Colonic mucosa (tissue), 4 donors: ENCODE measurements around the gene BCAM. TPM values are rescaled to one million over a fixed set of nuclear protein-coding genes. Genes with fewer than 3 reads are reported as not detected.

ENCODE experiments used
- DNase-seq: peaks from one replicate; pipeline ENCODE4 v3.0.0-alpha.2; 2020
- H3K27ac ChIP-seq: fragments of 200-600 bp; one replicate; pipeline ENCODE4 v1.8.0; 2021
- H3K27me3 ChIP-seq: fragments of 200-600 bp; one replicate; pipeline ENCODE4 v1.8.0; 2021
- H3K36me3 ChIP-seq: fragments of 200-600 bp; one replicate; pipeline ENCODE4 v1.8.0; 2021
- H3K4me1 ChIP-seq: fragments of 200-600 bp; one replicate; pipeline ENCODE4 v1.8.0; 2021; ENCODE audit warnings: mild to moderate bottlenecking
- H3K4me3 ChIP-seq: fragments of 200-600 bp; one replicate; pipeline ENCODE4 v1.8.0; 2021
- H3K9ac ChIP-seq, 2 donors: one replicate each; pipeline ENCODE4 v1.7.0; 2013; ENCODE audit warnings: control low read depth in 2 of 2, low read depth in 2 of 2, low read length in 2 of 2
- H3K9me3 ChIP-seq: fragments of 200-600 bp; one replicate; pipeline ENCODE4 v1.8.0; 2021
- intact Hi-C: fragments of 100-400 bp; cut with DNase I; formaldehyde crosslinking; loops from one replicate; pipeline ENCODE4 v1.14.1; 2022
- total RNA-seq, 2 donors: library from RNA; stranded (reverse); fragmentation: NEBNext Ultra II Directional in 1 of 2; extraction: Animal tissue kit (Norgen Biotek cat#: 25700) in 1 of 2; gene quantifications; one replicate each; pipeline ENCODE4 v1.2.1, GENCODE V29; 2021
- TF ChIP-seq, protein P1 (sequence below): fragments of 200-600 bp; IDR thresholded peaks from one replicate; pipeline ENCODE4 v1.8.0; 2022; ENCODE audit warnings: antibody characterized with exemption, mild to moderate bottlenecking
- donor health status: healthy.
- donor health status: DM: no; HTN: no; CAD: no.
- donor health status: DM: no; HTN: no; CAD: no.

The BCAM gene
- total RNA-seq, 2 donors from 2014 or later: 15.1 to 20.7 TPM

DNA sequence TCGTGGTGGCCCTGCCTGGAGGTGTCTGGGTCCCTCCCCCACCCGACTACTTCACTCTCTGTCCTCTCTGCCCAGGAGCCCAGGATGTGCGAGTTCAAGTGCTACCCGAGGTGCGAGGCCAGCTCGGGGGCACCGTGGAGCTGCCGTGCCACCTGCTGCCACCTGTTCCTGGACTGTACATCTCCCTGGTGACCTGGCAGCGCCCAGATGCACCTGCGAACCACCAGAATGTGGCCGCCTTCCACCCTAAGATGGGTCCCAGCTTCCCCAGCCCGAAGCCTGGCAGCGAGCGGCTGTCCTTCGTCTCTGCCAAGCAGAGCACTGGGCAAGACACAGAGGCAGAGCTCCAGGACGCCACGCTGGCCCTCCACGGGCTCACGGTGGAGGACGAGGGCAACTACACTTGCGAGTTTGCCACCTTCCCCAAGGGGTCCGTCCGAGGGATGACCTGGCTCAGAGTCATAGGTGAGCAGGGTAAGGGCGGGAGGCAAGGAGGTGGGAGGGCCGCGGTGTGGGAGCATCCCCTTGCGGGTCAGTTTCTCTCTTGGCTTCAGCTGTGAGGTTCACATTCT lies 56.4 kb downstream of the BCAM start:
- Histone ChIP-seq H3K4me1 (no peaks in the 10 kb centered on the region), H3K36me3 (no peaks in the 10 kb centered on the region)
- no peak for DNase-seq

DNA sequence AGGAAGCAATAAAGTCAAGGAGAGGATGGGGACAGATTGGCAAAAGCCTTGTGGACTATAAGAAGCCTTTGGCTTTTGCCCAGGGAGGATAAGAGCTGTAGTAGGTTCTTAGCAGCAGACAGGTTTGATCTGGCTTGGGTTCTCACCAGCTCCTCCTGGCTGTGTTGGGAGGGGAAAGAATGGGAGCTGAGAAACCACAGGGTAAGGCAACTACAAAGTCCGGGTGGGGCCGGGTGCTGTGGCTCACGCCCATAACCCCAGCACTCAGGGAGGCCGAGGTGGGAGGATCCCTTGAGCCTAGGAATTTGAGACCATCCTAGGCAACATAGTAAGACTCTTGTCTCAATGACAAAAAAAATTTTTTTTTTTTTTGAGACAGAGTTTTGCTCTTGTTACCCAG lies 57.8 kb downstream of the BCAM start:
- Histone ChIP-seq H3K9ac (no peak overlapping the region), H3K27ac (no peak overlapping the region), H3K9me3 (no peaks in the 10 kb centered on the region), H3K4me1 (no peaks in the 10 kb centered on the region), H3K27me3 (no peaks in the 10 kb centered on the region), H3K4me3 (no peak overlapping the region), H3K36me3 (peaks cover 3% of the 10 kb centered on the region)
- intact Hi-C loops: no loop called here
- DNase-seq: peak; percentile 57
- TF ChIP-seq, protein P1, sequence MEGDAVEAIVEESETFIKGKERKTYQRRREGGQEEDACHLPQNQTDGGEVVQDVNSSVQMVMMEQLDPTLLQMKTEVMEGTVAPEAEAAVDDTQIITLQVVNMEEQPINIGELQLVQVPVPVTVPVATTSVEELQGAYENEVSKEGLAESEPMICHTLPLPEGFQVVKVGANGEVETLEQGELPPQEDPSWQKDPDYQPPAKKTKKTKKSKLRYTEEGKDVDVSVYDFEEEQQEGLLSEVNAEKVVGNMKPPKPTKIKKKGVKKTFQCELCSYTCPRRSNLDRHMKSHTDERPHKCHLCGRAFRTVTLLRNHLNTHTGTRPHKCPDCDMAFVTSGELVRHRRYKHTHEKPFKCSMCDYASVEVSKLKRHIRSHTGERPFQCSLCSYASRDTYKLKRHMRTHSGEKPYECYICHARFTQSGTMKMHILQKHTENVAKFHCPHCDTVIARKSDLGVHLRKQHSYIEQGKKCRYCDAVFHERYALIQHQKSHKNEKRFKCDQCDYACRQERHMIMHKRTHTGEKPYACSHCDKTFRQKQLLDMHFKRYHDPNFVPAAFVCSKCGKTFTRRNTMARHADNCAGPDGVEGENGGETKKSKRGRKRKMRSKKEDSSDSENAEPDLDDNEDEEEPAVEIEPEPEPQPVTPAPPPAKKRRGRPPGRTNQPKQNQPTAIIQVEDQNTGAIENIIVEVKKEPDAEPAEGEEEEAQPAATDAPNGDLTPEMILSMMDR: no peak

More for the DNA sequence above, 56.4 kb downstream of the BCAM start:
- TF ChIP-seq, protein P1: no peak
- intact Hi-C loops: no loop called here
- H3K9ac ChIP-seq: no peak overlapping the region
- no peaks in the 10 kb centered on the region for H3K9me3 ChIP-seq
- no peak overlapping the region for H3K27ac ChIP-seq
- H3K27me3 ChIP-seq: no peaks in the 10 kb centered on the region
- H3K4me3 ChIP-seq: no peak overlapping the region

DNA sequence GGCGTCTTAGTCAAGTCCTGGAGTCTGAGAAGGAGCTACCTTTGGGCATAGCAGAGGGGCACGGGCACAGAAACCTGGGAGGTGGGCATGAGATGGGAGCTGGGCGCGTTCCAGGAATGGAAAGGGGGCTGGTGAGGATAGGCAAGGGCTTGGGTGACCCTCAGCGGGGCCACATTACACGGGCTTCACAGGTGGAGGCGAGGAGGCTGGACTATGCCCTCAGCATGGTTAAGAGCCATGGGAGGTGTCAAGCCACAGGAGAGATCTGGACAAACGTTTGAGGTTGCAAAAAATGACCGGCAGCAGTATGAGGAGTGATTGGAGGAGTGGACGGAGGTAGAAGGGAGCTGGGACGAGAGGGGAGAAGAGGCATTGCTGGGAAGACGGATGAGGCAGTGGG lies 58.7 kb downstream of the BCAM start:
- H3K4me3 ChIP-seq: no peak overlapping the region
- H3K9me3 ChIP-seq: no peaks in the 10 kb centered on the region
- no peaks in the 10 kb centered on the region for H3K4me1 ChIP-seq
- TF ChIP-seq, protein P1: no peak
- intact Hi-C loops: no loop called here
- H3K27me3 ChIP-seq: no peaks in the 10 kb centered on the region
- DNase-seq: no peak
- H3K9ac ChIP-seq: no peak overlapping the region
- H3K27ac ChIP-seq: no peak overlapping the region
- H3K36me3 ChIP-seq: peaks cover 12% of the 10 kb centered on the region

DNA sequence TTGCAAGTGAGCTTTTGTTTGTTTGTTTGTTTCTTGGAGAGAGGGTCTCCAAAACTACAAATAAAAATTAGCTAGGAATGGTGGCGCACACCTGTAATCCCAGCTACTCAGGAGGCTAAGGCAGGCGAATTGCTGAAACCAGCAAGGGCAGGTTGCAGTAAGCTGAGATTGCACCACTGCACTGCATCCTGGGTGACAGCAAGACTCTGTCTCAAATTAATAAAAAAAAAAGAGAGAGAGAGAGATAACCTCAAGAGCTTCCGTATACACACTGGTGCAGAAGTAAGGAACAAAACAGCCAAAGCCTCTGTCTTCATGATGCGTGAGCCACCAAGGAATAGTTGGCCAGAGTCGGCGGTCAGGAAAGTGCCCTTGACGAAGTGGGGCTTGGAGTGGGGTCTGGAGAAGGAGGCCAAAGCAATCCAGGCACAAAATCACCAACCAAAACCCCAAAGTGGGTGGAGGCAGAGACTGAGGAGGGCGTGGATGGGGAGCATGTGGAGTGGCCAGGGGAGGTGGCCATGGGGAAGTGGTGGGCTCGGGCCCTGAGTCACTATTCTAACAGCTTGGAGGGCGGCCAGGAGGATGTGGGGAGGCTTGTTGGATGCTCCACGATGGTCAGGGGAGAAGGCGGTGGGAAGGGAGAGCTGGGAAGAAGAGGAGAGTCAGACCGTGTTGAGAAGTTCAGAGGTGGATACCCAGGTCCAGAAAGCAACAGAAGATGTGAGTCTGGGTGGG lies 61.0 kb downstream of the BCAM start:
- DNase-seq: no peak
- peaks cover 12% of the 10 kb centered on the region for H3K36me3 ChIP-seq
- H3K4me1 ChIP-seq: no peaks in the 10 kb centered on the region
- H3K4me3 ChIP-seq: no peak overlapping the region
- intact Hi-C loops: no loop called here
- H3K9me3 ChIP-seq: no peaks in the 10 kb centered on the region
- TF ChIP-seq, protein P1: no peak
- no peaks in the 10 kb centered on the region for H3K27me3 ChIP-seq
- peak overlapping the region; percentile 27 for H3K27ac ChIP-seq
- H3K9ac ChIP-seq: no peak overlapping the region

Other genes starting within 250 kb of the BCAM start
- gene IGSF23, start 195.5 kb upstream of the BCAM start, total RNA-seq: not detected
- 10 to 100 TPM; 44.7 to 54.6 TPM for gene PVR, start 165.2 kb upstream of the BCAM start, total RNA-seq
- 1 to 10 TPM; 5.3 to 6.1 TPM for gene CEACAM19, start 137.6 kb upstream of the BCAM start, total RNA-seq
- gene CEACAM16, start 110.0 kb upstream of the BCAM start, total RNA-seq: under 1 TPM in 1 of 2 donors, not detected in 1; 0.52 TPM
- 10 to 100 TPM; 76.4 to 99.5 TPM for gene BCL3, start 60.4 kb upstream of the BCAM start, total RNA-seq
- 10 to 100 TPM; 65.6 to 78.0 TPM for gene CBLC, start 31.2 kb upstream of the BCAM start, total RNA-seq
- gene NECTIN2, start 37.2 kb downstream of the BCAM start, total RNA-seq: 100 to 1,000 TPM; 115 to 121 TPM
- gene TOMM40, start 82.2 kb downstream of the BCAM start, total RNA-seq: 100 to 1,000 TPM in 1 of 2 donors, 10 to 100 TPM in 1; 60.0 to 167 TPM
- gene APOE, start 96.7 kb downstream of the BCAM start, total RNA-seq: 10 to 100 TPM; 36.3 to 78.9 TPM
- 10 to 100 TPM; 10.4 to 19.9 TPM for gene APOC1, start 105.5 kb downstream of the BCAM start, total RNA-seq
- gene APOC4, start 133.1 kb downstream of the BCAM start, total RNA-seq: not detected
- 1 to 10 TPM; 1.4 to 2.7 TPM for gene APOC2, start 136.9 kb downstream of the BCAM start, total RNA-seq
- 100 to 1,000 TPM in 1 of 2 donors, 10 to 100 TPM in 1; 98.6 to 165 TPM for gene CLPTM1, start 146.3 kb downstream of the BCAM start, total RNA-seq
- gene RELB, start 192.4 kb downstream of the BCAM start, total RNA-seq: 10 to 100 TPM; 17.1 to 42.4 TPM
- gene CLASRP, start 229.9 kb downstream of the BCAM start, total RNA-seq: 10 to 100 TPM; 53.5 to 82.6 TPM